IMR-90 (cell line): ENCODE results near the gene MAP4K1. TPM values are rescaled to one million over a fixed set of nuclear protein-coding genes. Genes with fewer than 3 reads are reported as not detected.

ENCODE experiments used
- ATAC-seq: fragments of 200-7000 bp; cut with Tn5 transposase; 2 replicates; pipeline ENCODE4 v1.9.1; 2020; ENCODE audit warnings: low read depth, mild to moderate bottlenecking, moderate library complexity
- BruUV-seq: library from RNA; stranded (reverse); fragments of 400-500 nt; replicated peaks from 2 replicates; lab custom pipeline; 2021; lab: Mats Ljungman, UMichigan
- CTCF ChIA-PET: fragments of 300-600 bp; formaldehyde crosslinking; extraction: SDS; loops from one replicate; lab custom pipeline; 2021; ENCODE audit warnings: antibody characterized with exemption; lab: Yijun Ruan, JAX
- POLR2A ChIA-PET: fragments of 300-600 bp; sonication (Branson Sonifier 250); formaldehyde crosslinking; loops from one replicate; lab custom pipeline; 2022; ENCODE audit warnings: antibody characterized with exemption; ENCODE audit not compliant: unreplicated experiment; lab: Charles Lee
- DNase-seq: peaks from one replicate; pipeline ENCODE4 v3.0.0; 2013
- H2AFZ ChIP-seq: replicated peaks from 2 replicates; pipeline ENCODE3; 2013; ENCODE audit warnings: low read length, mild to moderate bottlenecking; ENCODE audit not compliant: poor library complexity
- H2AK5ac ChIP-seq: 2 replicates; pipeline ENCODE4 v1.6.1; 2013; ENCODE audit warnings: low read depth, low read length, inconsistent platforms
- H2AK9ac ChIP-seq: replicated peaks from 2 replicates; pipeline ENCODE3; 2013; ENCODE audit warnings: mild to moderate bottlenecking, low read depth, low read length, moderate library complexity; ENCODE audit not compliant: poor library complexity
- H2BK120ac ChIP-seq: 2 replicates; pipeline ENCODE4 v1.6.1; 2013; ENCODE audit warnings: low read depth, low read length, inconsistent platforms
- H2BK15ac ChIP-seq: 3 replicates; pipeline ENCODE4 v1.6.1; 2013; ENCODE audit warnings: low read depth, low read length, inconsistent platforms
- H2BK20ac ChIP-seq: 2 replicates; pipeline ENCODE4 v1.6.1; 2013; ENCODE audit warnings: low read depth, mild to moderate bottlenecking, inconsistent platforms, low read length, moderate library complexity
- H2BK5ac ChIP-seq: 2 replicates; pipeline ENCODE4 v1.6.1; 2013; ENCODE audit warnings: mild to moderate bottlenecking, low read depth, low read length, inconsistent platforms; ENCODE audit not compliant: poor library complexity, severe bottlenecking
- H3K14ac ChIP-seq: replicated peaks from 2 replicates; pipeline ENCODE4 v1.6.1; 2013; ENCODE audit warnings: low read depth, low read length, inconsistent platforms
- H3K18ac ChIP-seq: 2 replicates; pipeline ENCODE4 v1.6.1; 2013; ENCODE audit warnings: low read depth, low read length, control low read depth
- H3K23ac ChIP-seq: 2 replicates; pipeline ENCODE4 v1.6.1; 2013; ENCODE audit warnings: low read depth, low read length, inconsistent platforms
- H3K27ac ChIP-seq: 2 replicates; pipeline ENCODE4 v1.5.1; 2013; ENCODE audit warnings: mild to moderate bottlenecking, control low read depth, low read length; ENCODE audit not compliant: insufficient read depth
- H3K27me3 ChIP-seq: 2 replicates; pipeline ENCODE4 v1.6.1; 2013; ENCODE audit warnings: low read length; ENCODE audit not compliant: control insufficient read depth, insufficient read depth
- H3K36me3 ChIP-seq: 2 replicates; pipeline ENCODE4 v1.6.1; 2013; ENCODE audit warnings: low read length, mixed read lengths; ENCODE audit not compliant: control insufficient read depth, insufficient read depth
- H3K4ac ChIP-seq: 2 replicates; pipeline ENCODE4 v1.6.1; 2013; ENCODE audit warnings: low read depth, low read length, inconsistent platforms
- H3K4me1 ChIP-seq: 2 replicates; pipeline ENCODE4 v1.6.1; 2013; ENCODE audit warnings: low read length, mixed read lengths; ENCODE audit not compliant: control insufficient read depth, insufficient read depth
- H3K4me2 ChIP-seq: 2 replicates; pipeline ENCODE4 v1.6.1; 2013; ENCODE audit warnings: low read depth, mild to moderate bottlenecking, control low read depth, low read length, moderate library complexity
- H3K4me3 ChIP-seq: 2 replicates; pipeline ENCODE4 v1.5.1; 2013; ENCODE audit warnings: low read depth, mild to moderate bottlenecking, control low read depth, low read length, moderate library complexity; ENCODE audit not compliant: insufficient read depth
- H3K56ac ChIP-seq: 2 replicates; pipeline ENCODE4 v1.6.1; 2013; ENCODE audit warnings: low read length, inconsistent platforms; ENCODE audit not compliant: insufficient read depth; ENCODE audit errors: extremely low read depth
- H3K79me1 ChIP-seq, 2 experiments: 2 replicates each; pipeline ENCODE4 v1.6.1; 2013; ENCODE audit warnings: low read length in 2 of 2, inconsistent platforms in 1 of 2, low read depth in 1 of 2
- H3K9ac ChIP-seq: 2 replicates; pipeline ENCODE4 v1.6.1; 2013; ENCODE audit warnings: low read depth, low read length, control low read depth
- H3K9me1 ChIP-seq: 2 replicates; pipeline ENCODE4 v1.6.1; 2013; ENCODE audit warnings: low read length, inconsistent platforms; ENCODE audit not compliant: insufficient read depth
- H3K9me3 ChIP-seq: 2 replicates; pipeline ENCODE4 v1.6.1; 2013; ENCODE audit warnings: low read length; ENCODE audit not compliant: control insufficient read depth, insufficient read depth
- H4K20me1 ChIP-seq: 2 replicates; pipeline ENCODE4 v1.6.1; 2013; ENCODE audit warnings: low read length, inconsistent platforms; ENCODE audit not compliant: insufficient read depth
- H4K5ac ChIP-seq: 2 replicates; pipeline ENCODE4 v1.6.1; 2013; ENCODE audit warnings: mild to moderate bottlenecking, low read depth, low read length, control low read depth
- H4K8ac ChIP-seq, 2 experiments: 2 replicates each; pipeline ENCODE4 v1.6.1; 2013; ENCODE audit warnings: low read depth in 2 of 2, low read length in 2 of 2, control low read depth in 1 of 2, inconsistent platforms in 1 of 2
- H4K91ac ChIP-seq: 2 replicates; pipeline ENCODE4 v1.6.1; 2013; ENCODE audit warnings: low read depth, low read length, inconsistent platforms; ENCODE audit not compliant: insufficient read depth
- BHLHE40 ChIP-seq: fragments of 150-350 bp; IDR thresholded peaks from 2 replicates; pipeline ENCODE4 v1.6.1; 2016; ENCODE audit warnings: mild to moderate bottlenecking, low read depth, low read length
- CEBPB ChIP-seq: IDR thresholded peaks from 2 replicates; pipeline ENCODE4 v1.6.1; 2012; ENCODE audit warnings: low read depth, low read length, improper control_type of control experiment
- CHD1 ChIP-seq: IDR thresholded peaks from 2 replicates; pipeline ENCODE4 v1.6.1; 2012; ENCODE audit warnings: low read depth, low read length, improper control_type of control experiment
- ELK1 ChIP-seq: fragments of 150-350 bp; IDR thresholded peaks from 2 replicates; pipeline ENCODE4 v1.6.1; 2016; ENCODE audit warnings: low read depth, mild to moderate bottlenecking, low read length, moderate library complexity, borderline replicate concordance
- FOS ChIP-seq: fragments of 150-350 bp; IDR thresholded peaks from 2 replicates; pipeline ENCODE4 v1.6.1; 2016; ENCODE audit warnings: low read depth, low read length
- MAFK ChIP-seq: IDR thresholded peaks from 2 replicates; pipeline ENCODE4 v1.6.1; 2012; ENCODE audit warnings: low read depth, low read length, improper control_type of control experiment
- MAZ ChIP-seq: IDR thresholded peaks from 2 replicates; pipeline ENCODE4 v1.6.1; 2012; ENCODE audit warnings: low read depth, mild to moderate bottlenecking, low read length, improper control_type of control experiment, moderate library complexity, borderline replicate concordance
- MXI1 ChIP-seq: IDR thresholded peaks from 2 replicates; pipeline ENCODE4 v1.6.1; 2012; ENCODE audit warnings: low read depth, mild to moderate bottlenecking, low read length, moderate library complexity, borderline replicate concordance
- NFE2L2 ChIP-seq: fragments of 150-350 bp; IDR thresholded peaks from 2 replicates; pipeline ENCODE4 v1.6.1; 2016; ENCODE audit warnings: low read depth, mild to moderate bottlenecking, low read length
- POLR2A ChIP-seq: IDR thresholded peaks from 2 replicates; pipeline ENCODE4 v1.6.1; 2012; ENCODE audit warnings: mild to moderate bottlenecking, low read depth, low read length
- RAD21 ChIP-seq: IDR thresholded peaks from 2 replicates; pipeline ENCODE4 v1.6.1; 2012; ENCODE audit warnings: low read length, improper control_type of control experiment
- RCOR1 ChIP-seq: IDR thresholded peaks from 2 replicates; pipeline ENCODE4 v1.6.1; 2012; ENCODE audit warnings: mild to moderate bottlenecking, low read length, improper control_type of control experiment; ENCODE audit not compliant: insufficient replicate concordance
- RFX5 ChIP-seq: IDR thresholded peaks from 2 replicates; pipeline ENCODE4 v1.8.0; 2012; ENCODE audit warnings: low read depth, mild to moderate bottlenecking, low read length, moderate library complexity
- SMC3 ChIP-seq: fragments of 150-350 bp; IDR thresholded peaks from 2 replicates; pipeline ENCODE4 v1.6.1; 2016; ENCODE audit warnings: low read depth, mild to moderate bottlenecking, antibody characterized with exemption, low read length, moderate library complexity
- WGBS, 2 experiments: methylation state at CpG; one replicate each; pipeline versions ENCODE4 v1.1.5 to v1.1.7; 2013; ENCODE audit warnings: missing lambda C conversion rate in 2 of 2; ENCODE audit not compliant: insufficient read length in 1 of 2; ENCODE audit errors: extremely low coverage in 2 of 2; 5-methylcytosine and 5-hydroxymethylcytosine counted together
- dilution Hi-C: fragments of 300-500 bp; cut with HindIII; formaldehyde crosslinking; loops from one replicate; pipeline ENCODE4 v1.14.3; 2018; ENCODE audit warnings: low sequenced_read_pairs; ENCODE audit not compliant: unreplicated experiment
- in situ Hi-C: fragments of 300-500 bp; cut with MboI; formaldehyde crosslinking; loops from 3 replicates; pipeline ENCODE4 v1.14.3; 2019; ENCODE audit warnings: low sequenced_read_pairs, inconsistent platforms, mixed read lengths
- intact Hi-C: fragments of 100-400 bp; cut with micrococcal nuclease; formaldehyde crosslinking; loops from 2 replicates; pipeline ENCODE4 v1.10.0; 2022
- polyA plus RNA-seq, 3 experiments: library from polyadenylated mRNA; depleted of rRNA; stranded (reverse); fragments of >200 nt; gene quantifications; 2 replicates each; pipeline ENCODE4 v1.2.3, GENCODE V29; 2012; ENCODE audit warnings: low replicate concordance in 1 of 3
- total RNA-seq: library from RNA; depleted of rRNA; stranded (reverse); fragments of >200 nt; gene quantifications from 2 replicates; pipeline ENCODE4 v1.2.3, GENCODE V29; 2012
- TF ChIP-seq, protein P1 (sequence below): fragments of 150-350 bp; IDR thresholded peaks from 2 replicates; pipeline ENCODE4 v1.6.1; 2017; ENCODE audit warnings: mild to moderate bottlenecking, antibody characterized with exemption, low read length, low read depth
- TF ChIP-seq, protein P2 (sequence below): conservative IDR thresholded peaks from 2 replicates; pipeline ENCODE4 v1.5.1; 2012; ENCODE audit warnings: mild to moderate bottlenecking, low read depth, low read length, improper control_type of control experiment

Gene MAP4K1
- total and polyA plus RNA-seq, 2 of the 4 experiments (the other 2 are of a cell fraction) = 0.22 TPM; not detected in 1

- intact Hi-C loops (no loop called here), dilution Hi-C loops (no loop called here), in situ Hi-C loops (loop anchor here (10.0 to 25.0 kb wide), 2 partner anchors 295 to 392 kb away; no protein-coding TSS in a partner anchor)
- WGBS, 2 experiments = no CpG with 5 or more reads among the region's 6 CpGs
- no peak overlapping the region for H2BK20ac ChIP-seq
- BruUV-seq = no TSS peak
- H3K27me3 ChIP-seq = no peaks in the 10 kb centered on the region
- no peak overlapping the region for H4K91ac ChIP-seq
- no peak overlapping the region for H3K56ac ChIP-seq
- no peaks in the 10 kb centered on the region for H3K9me1 ChIP-seq
- H4K8ac ChIP-seq = no peak overlapping the region
- H3K9me3 ChIP-seq = no peaks in the 10 kb centered on the region
- no peak overlapping the region for H3K4me2 ChIP-seq
- no peak overlapping the region for H3K18ac ChIP-seq
- H3K79me1 ChIP-seq = peaks cover 0 to 7% of the 10 kb centered on the region in 2 experiments; a peak in 3 of 4 replicates
- TF ChIP-seq RFX5 (no peak), ELK1 (no peak), CHD1 (no peak), POLR2A (no peak), RCOR1 (no peak), MAZ (no peak), CEBPB (no peak), BHLHE40 (no peak), SMC3 (no peak), FOS (no peak), MXI1 (no peak), RAD21 (no peak), MAFK (no peak), NFE2L2 (no peak)
- TF ChIP-seq, protein P1, sequence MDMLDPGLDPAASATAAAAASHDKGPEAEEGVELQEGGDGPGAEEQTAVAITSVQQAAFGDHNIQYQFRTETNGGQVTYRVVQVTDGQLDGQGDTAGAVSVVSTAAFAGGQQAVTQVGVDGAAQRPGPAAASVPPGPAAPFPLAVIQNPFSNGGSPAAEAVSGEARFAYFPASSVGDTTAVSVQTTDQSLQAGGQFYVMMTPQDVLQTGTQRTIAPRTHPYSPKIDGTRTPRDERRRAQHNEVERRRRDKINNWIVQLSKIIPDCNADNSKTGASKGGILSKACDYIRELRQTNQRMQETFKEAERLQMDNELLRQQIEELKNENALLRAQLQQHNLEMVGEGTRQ = no peak
- TF ChIP-seq, protein P2, sequence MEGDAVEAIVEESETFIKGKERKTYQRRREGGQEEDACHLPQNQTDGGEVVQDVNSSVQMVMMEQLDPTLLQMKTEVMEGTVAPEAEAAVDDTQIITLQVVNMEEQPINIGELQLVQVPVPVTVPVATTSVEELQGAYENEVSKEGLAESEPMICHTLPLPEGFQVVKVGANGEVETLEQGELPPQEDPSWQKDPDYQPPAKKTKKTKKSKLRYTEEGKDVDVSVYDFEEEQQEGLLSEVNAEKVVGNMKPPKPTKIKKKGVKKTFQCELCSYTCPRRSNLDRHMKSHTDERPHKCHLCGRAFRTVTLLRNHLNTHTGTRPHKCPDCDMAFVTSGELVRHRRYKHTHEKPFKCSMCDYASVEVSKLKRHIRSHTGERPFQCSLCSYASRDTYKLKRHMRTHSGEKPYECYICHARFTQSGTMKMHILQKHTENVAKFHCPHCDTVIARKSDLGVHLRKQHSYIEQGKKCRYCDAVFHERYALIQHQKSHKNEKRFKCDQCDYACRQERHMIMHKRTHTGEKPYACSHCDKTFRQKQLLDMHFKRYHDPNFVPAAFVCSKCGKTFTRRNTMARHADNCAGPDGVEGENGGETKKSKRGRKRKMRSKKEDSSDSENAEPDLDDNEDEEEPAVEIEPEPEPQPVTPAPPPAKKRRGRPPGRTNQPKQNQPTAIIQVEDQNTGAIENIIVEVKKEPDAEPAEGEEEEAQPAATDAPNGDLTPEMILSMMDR = no peak
- DNase-seq (no peak), ATAC-seq (no peak)
- no peak overlapping the region for H3K27ac ChIP-seq
- no peak overlapping the region for H2BK5ac ChIP-seq
- H2BK120ac ChIP-seq = no peak overlapping the region
- H3K36me3 ChIP-seq = peaks cover 53% of the 10 kb centered on the region
- no peak overlapping the region for H4K5ac ChIP-seq
- H2BK15ac ChIP-seq = no peak overlapping the region
- ChIA-PET CTCF (no interaction called here), POLR2A (no interaction called here)
- no peak overlapping the region for H3K23ac ChIP-seq
- H3K9ac ChIP-seq = no peak overlapping the region
- no peak overlapping the region for H2AK5ac ChIP-seq
- H4K20me1 ChIP-seq = no peaks in the 10 kb centered on the region; the same call in 1 of the 2 replicates
- no peak overlapping the region for H3K4ac ChIP-seq
- no peak overlapping the region for H2AK9ac ChIP-seq
- H2AFZ ChIP-seq = no peak overlapping the region
- H3K4me1 ChIP-seq = no peaks in the 10 kb centered on the region
- H3K14ac ChIP-seq = no peak overlapping the region
- H3K4me3 ChIP-seq = no peak overlapping the region
Measured at GRCh38 chr19:38629568-38629967, 11.8 kb upstream of the MAP4K1 start.
